PFSK-1 (cell line): Measurements from ENCODE around the gene MYMX.

Experiments
- FOXP2 ChIP-seq: optimal IDR thresholded peaks from 2 replicates; pipeline ENCODE3; 2011; ENCODE audit warnings: borderline replicate concordance, control low read depth, inconsistent platforms; ENCODE audit not compliant: insufficient read depth; ENCODE audit errors: extremely low read length, extremely low read depth
- POLR2AphosphoS5 ChIP-seq: IDR thresholded peaks from 2 replicates; pipeline ENCODE4 v1.6.1; 2012; ENCODE audit warnings: low read depth, mild to moderate bottlenecking, control low read depth, low read length, moderate library complexity
- REST ChIP-seq, 2 experiments: IDR thresholded peaks; 2 replicates each; pipeline versions ENCODE4 v1.6.1 to v1.8.0; 2011 to 2012; ENCODE audit warnings: low read depth in 2 of 2, low read length in 2 of 2, control low read depth in 1 of 2, inconsistent platforms in 1 of 2, mild to moderate bottlenecking in 1 of 2, moderate library complexity in 1 of 2; ENCODE audit not compliant: insufficient read depth in 1 of 2
- SIN3A ChIP-seq: IDR thresholded peaks from 2 replicates; pipeline ENCODE4 v1.6.1; 2012; ENCODE audit warnings: mild to moderate bottlenecking, low read length, moderate library complexity, borderline replicate concordance; ENCODE audit not compliant: insufficient read depth
- TAF1 ChIP-seq: IDR thresholded peaks from 2 replicates; pipeline ENCODE4 v1.6.1; 2012; ENCODE audit warnings: low read length, control low read depth, borderline replicate concordance; ENCODE audit not compliant: insufficient read depth

- TF ChIP-seq POLR2AphosphoS5 (no peak), REST (IDR thresholded peaks at IDR 0.05; ENCODE audit: insufficient read depth in 1 of 2, low read depth in 2 of 2, low read length in 2 of 2) (no peak), TAF1 (no peak), SIN3A (no peak), FOXP2 (no peak)
These were observed 812 bp downstream of the MYMX start for GRCh38 chr6:44217332-44218143.
